ENCODE results near the gene CRACR2B.

GRCh38 chr11:870127-870413 is 42.4 kb downstream of the CRACR2B start:
- TF ChIP-seq EZH2 (IDR thresholded peaks at IDR 0.05; ENCODE audit: insufficient read depth, poor library complexity, severe bottlenecking) (no peak), EZH2phosphoT487 (IDR thresholded peaks at IDR 0.05; ENCODE audit: insufficient read depth, low read depth) (no peak)

Measured in GM23248 (cell line).